Osteocyte (in vitro differentiated cells): ENCODE data around the gene RAD51B. TPM values are rescaled to one million over a fixed set of nuclear protein-coding genes. Genes with fewer than 3 reads are reported as not detected.

Experiments
- DNase-seq: peaks from one replicate; pipeline ENCODE4 v3.0.0; 2021; ENCODE audit warnings: mixed read lengths; ENCODE audit not compliant: unreplicated experiment; ENCODE audit errors: extremely low spot score
- H3K27ac Mint-ChIP-seq: one replicate; pipeline ENCODE4 v1.8.0; 2021; ENCODE audit warnings: mild to moderate bottlenecking, mixed read lengths; ENCODE audit not compliant: unreplicated experiment
- H3K27me3 Mint-ChIP-seq: one replicate; pipeline ENCODE4 v1.8.0; 2021; ENCODE audit warnings: mixed read lengths; ENCODE audit not compliant: unreplicated experiment
- H3K36me3 Mint-ChIP-seq: one replicate; pipeline ENCODE4 v1.8.0; 2021; ENCODE audit warnings: mixed read lengths; ENCODE audit not compliant: unreplicated experiment
- H3K4me1 Mint-ChIP-seq: one replicate; pipeline ENCODE4 v1.8.0; 2021; ENCODE audit warnings: mixed read lengths; ENCODE audit not compliant: unreplicated experiment
- H3K4me3 Mint-ChIP-seq: one replicate; pipeline ENCODE4 v1.8.0; 2021; ENCODE audit warnings: mild to moderate bottlenecking, moderate library complexity, mixed read lengths; ENCODE audit not compliant: unreplicated experiment
- H3K9me3 Mint-ChIP-seq: one replicate; pipeline ENCODE4 v1.8.0; 2021; ENCODE audit warnings: mixed read lengths; ENCODE audit not compliant: unreplicated experiment
- CTCF ChIP-seq: fragments of 200-600 bp; sonication (generic); IDR thresholded peaks from 2 replicates; pipeline ENCODE4 v1.5.0; 2021; ENCODE audit warnings: antibody characterized with exemption, mild to moderate bottlenecking, moderate library complexity
- total RNA-seq: library from RNA; stranded (reverse); gene quantifications from 2 replicates; pipeline ENCODE4 v1.2.1, GENCODE V29; 2021

Gene RAD51B
- total RNA-seq, 1 donor from 2014 or later, result 12.7 TPM

GRCh38 chr14:67820428-67820971, 921 bp downstream of the RAD51B start:
- DNase-seq, result no peak
- no peak for TF ChIP-seq CTCF
- peaks cover 26% of the 10 kb centered on the region for H3K4me1 Mint-ChIP-seq
- no peaks in the 10 kb centered on the region for H3K36me3 Mint-ChIP-seq
- H3K4me3 Mint-ChIP-seq, result peak overlapping the region; percentile 97
- H3K9me3 Mint-ChIP-seq, result no peaks in the 10 kb centered on the region
- H3K27ac Mint-ChIP-seq, result peak overlapping the region; percentile 83
- H3K27me3 Mint-ChIP-seq, result no peaks in the 10 kb centered on the region

- Mint-ChIP-seq H3K27ac (no peak overlapping the region), H3K4me3 (no peak overlapping the region), H3K36me3 (peaks cover 5% of the 10 kb centered on the region), H3K9me3 (no peaks in the 10 kb centered on the region), H3K27me3 (no peaks in the 10 kb centered on the region), H3K4me1 (peaks cover 21% of the 10 kb centered on the region)
- no peak for DNase-seq
- TF ChIP-seq CTCF, result no peak
These were observed 1.5 kb downstream of the RAD51B start for GRCh38 chr14:67821121-67821520.

GRCh38 chr14:67831113-67831512, 11.5 kb downstream of the RAD51B start:
- peaks cover 9% of the 10 kb centered on the region for H3K9me3 Mint-ChIP-seq
- H3K27ac Mint-ChIP-seq, result no peak overlapping the region
- no peak for DNase-seq
- H3K36me3 Mint-ChIP-seq, result peaks cover 13% of the 10 kb centered on the region
- H3K27me3 Mint-ChIP-seq, result no peaks in the 10 kb centered on the region
- H3K4me3 Mint-ChIP-seq, result no peak overlapping the region
- TF ChIP-seq CTCF, result no peak
- H3K4me1 Mint-ChIP-seq, result no peaks in the 10 kb centered on the region

GRCh38 chr14:67833403-67833802, 13.8 kb downstream of the RAD51B start:
- H3K27me3 Mint-ChIP-seq, result no peaks in the 10 kb centered on the region
- H3K27ac Mint-ChIP-seq, result no peak overlapping the region
- no peak for DNase-seq
- no peaks in the 10 kb centered on the region for H3K4me1 Mint-ChIP-seq
- peaks cover 4% of the 10 kb centered on the region for H3K9me3 Mint-ChIP-seq
- TF ChIP-seq CTCF, result no peak
- H3K36me3 Mint-ChIP-seq, result peaks cover 3% of the 10 kb centered on the region
- H3K4me3 Mint-ChIP-seq, result no peak overlapping the region

- H3K27ac Mint-ChIP-seq, result no peak overlapping the region
- H3K9me3 Mint-ChIP-seq, result no peaks in the 10 kb centered on the region
- no peaks in the 10 kb centered on the region for H3K4me1 Mint-ChIP-seq
- H3K27me3 Mint-ChIP-seq, result no peaks in the 10 kb centered on the region
- no peak for DNase-seq
- H3K4me3 Mint-ChIP-seq, result no peak overlapping the region
- no peaks in the 10 kb centered on the region for H3K36me3 Mint-ChIP-seq
- no peak for TF ChIP-seq CTCF
These were observed 16.0 kb downstream of the RAD51B start for GRCh38 chr14:67835596-67835995.
